Measurements from ENCODE around the gene UBE2J2. TPM values are rescaled to one million over a fixed set of nuclear protein-coding genes. Genes with fewer than 3 reads are reported as not detected.

UBE2J2 gene
- total and polyA plus RNA-seq, 2 of the 8 experiments (the other 6 are each of a cell fraction or from before 2014, with no cell fraction given), result 33.6 to 67.9 TPM

DNA sequence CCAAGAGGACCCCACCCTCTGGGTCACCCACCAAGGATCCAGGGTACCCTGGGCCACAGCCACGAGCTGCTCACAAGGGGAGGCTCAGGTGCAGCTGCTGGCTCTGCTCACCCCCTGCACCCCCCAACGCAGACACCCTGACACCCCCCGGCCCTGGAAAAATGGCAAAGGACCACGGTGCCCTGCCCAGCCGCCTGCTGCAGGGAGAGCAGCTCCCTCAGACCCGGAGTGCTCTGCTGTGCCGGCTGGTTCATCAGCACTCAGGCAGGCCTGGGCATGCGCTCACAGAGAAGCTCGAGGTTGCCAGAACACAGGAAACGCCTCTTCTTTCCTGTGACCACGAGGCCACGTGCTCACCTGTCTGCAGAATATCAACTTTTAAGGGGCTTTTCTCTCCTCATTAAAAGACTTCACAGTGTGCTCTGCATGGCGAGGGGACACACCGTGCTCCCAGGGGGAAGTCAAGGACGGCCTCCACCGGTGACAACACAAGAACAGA, 22.8 kb downstream of the UBE2J2 start:
- peak overlapping the region; percentile 34 for H4K91ac ChIP-seq (replicated peaks; ENCODE audit: insufficient read length, low read length)
- peaks cover 0 to 25% (median 10%) of the 10 kb centered on the region in 4 experiments; a peak in 6 of 8 replicates for H3K36me3 ChIP-seq (ENCODE audit: control insufficient read depth in 2 of 4, insufficient read depth in 4 of 4, low read length in 3 of 4)
- H3K56ac ChIP-seq (replicated peaks; ENCODE audit: insufficient read length, low read depth, low read length), result no peak overlapping the region
- no peak overlapping the region for H3K23ac ChIP-seq (ENCODE audit: insufficient read length)
- no peak overlapping the region for H2BK120ac ChIP-seq (replicated peaks; ENCODE audit: low read depth, low read length)
- H3K14ac ChIP-seq (ENCODE audit: insufficient read length), result no peak overlapping the region
- no peak overlapping the region for H3K9ac ChIP-seq (replicated peaks in 1 of 4; ENCODE audit: extremely low read depth in 1 of 4, low read depth in 3 of 4, low read length in 3 of 4)
- H3K27ac ChIP-seq (ENCODE audit: low read depth, low read length), result no peak overlapping the region
- peaks cover 2 to 16% (median 10%) of the 10 kb centered on the region in 4 experiments; a peak in 6 of 7 replicates for H3K27me3 ChIP-seq (replicated peaks in 1 of 4; ENCODE audit: control insufficient read depth in 3 of 4, extremely low read depth in 1 of 4, insufficient read depth in 3 of 4, low read length in 3 of 4)
- no peak overlapping the region for H2AK5ac ChIP-seq (ENCODE audit: low read depth, low read length)
- no peak overlapping the region for H3K18ac ChIP-seq (ENCODE audit: extremely low read depth, low read length)
- peaks cover 0 to 8% (median under 1%) of the 10 kb centered on the region in 4 experiments; a peak in 5 of 7 replicates for H3K4me1 ChIP-seq (replicated peaks in 1 of 4; ENCODE audit: control insufficient read depth in 3 of 4, insufficient read depth in 4 of 4, low read length in 3 of 4)
- no peak for DNase-seq (ENCODE audit: low read depth in 1 of 2, low spot score in 2 of 2)
- no peak overlapping the region for H2AFZ ChIP-seq (ENCODE audit: low read length)
- ChIA-PET CTCF (ENCODE audit: partially characterized antibody) (interaction anchor here (0.9 to 3.1 kb wide), 18 partner anchors 10 to 266 kb away, joined by 3 to 39 read pairs (median 4); no protein-coding TSS in a partner anchor), POLR2A (ENCODE audit: partially characterized antibody) (interaction anchor here (1.0 to 2.0 kb wide), 6 partner anchors 9 to 169 kb away, joined by 3 to 8 read pairs (median 3); partner anchors contain the start of genes B3GALT6, SDF4 and UBE2J2)
- H3K79me2 ChIP-seq (ENCODE audit: control insufficient read depth in 1 of 2, insufficient read depth in 2 of 2, low read length in 2 of 2), result no peaks in the 10 kb centered on the region; a peak in 1 of 4 replicates
- no peak overlapping the region for H2BK12ac ChIP-seq (ENCODE audit: low read depth, low read length)
- H2BK20ac ChIP-seq (ENCODE audit: low read length), result no peak overlapping the region
- H3K4me3 ChIP-seq (ENCODE audit: extremely low read depth in 1 of 4, insufficient read depth in 2 of 4, low read depth in 3 of 4, low read length in 4 of 4), result no peak overlapping the region
- peaks cover 1 to 16% of the 10 kb centered on the region in 2 experiments for H4K20me1 ChIP-seq (replicated peaks in 1 of 2; ENCODE audit: control insufficient read depth in 1 of 2, insufficient read depth in 2 of 2, low read length in 2 of 2)
- TF ChIP-seq, protein P1, sequence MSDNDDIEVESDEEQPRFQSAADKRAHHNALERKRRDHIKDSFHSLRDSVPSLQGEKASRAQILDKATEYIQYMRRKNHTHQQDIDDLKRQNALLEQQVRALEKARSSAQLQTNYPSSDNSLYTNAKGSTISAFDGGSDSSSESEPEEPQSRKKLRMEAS (IDR thresholded peaks at IDR 0.05), result peak; percentile 30; the same call in 1 of the 2 replicates
- TF ChIP-seq E2F6 (IDR thresholded peaks at IDR 0.05), result no peak
- H2BK15ac ChIP-seq (ENCODE audit: low read length), result no peak overlapping the region
- H3K23me2 ChIP-seq (ENCODE audit: low read depth, low read length), result no peaks in the 10 kb centered on the region; the same call in 1 of the 2 replicates
- H3K4me2 ChIP-seq (ENCODE audit: insufficient read depth in 1 of 2, low read depth in 2 of 2, low read length in 2 of 2), result no peak overlapping the region
- H3K4ac ChIP-seq (replicated peaks; ENCODE audit: insufficient read length, low read depth, low read length), result peak overlapping the region; percentile 78
- 92% methylated on average over 16 of the region's 16 CpGs; no CpG with 5 or more reads in 1 of the 2 experiments for WGBS, 2 experiments (ENCODE audit: extremely low coverage in 1 of 2, insufficient coverage in 1 of 2, insufficient read length in 1 of 2, insufficient replicate concordance in 2 of 2, low coverage in 1 of 2, low lambda C conversion rate in 2 of 2, missing lambda C conversion rate in 1 of 2)
- no peaks in the 10 kb centered on the region for H3K79me1 ChIP-seq (ENCODE audit: low read depth, low read length)
- no peak overlapping the region for H4K5ac ChIP-seq (ENCODE audit: insufficient read length, low read depth, low read length)
- no peak overlapping the region for H4K8ac ChIP-seq (ENCODE audit: extremely low read depth, insufficient read depth, low read length)
- H2BK5ac ChIP-seq (ENCODE audit: low read depth, low read length), result peak overlapping the region; percentile 60; the same call in 1 of the 2 replicates
- no peaks in the 10 kb centered on the region for H3K9me3 ChIP-seq (ENCODE audit: insufficient read depth in 2 of 2, low read depth in 1 of 2, low read length in 1 of 2)
- no peak for FAIRE-seq

All from H1 (cell line).